RWPE2 (cell line): ENCODE data around the gene RPS6KA2.

Experiments
- ATAC-seq: fragments of 200-7000 bp; cut with Tn5 transposase; 3 replicates; pipeline ENCODE4 v1.9.1; 2021; ENCODE audit warnings: low read depth
- DNase-seq: peaks from one replicate; pipeline ENCODE4 v3.0.0-alpha.2; 2020; ENCODE audit warnings: low spot score
- H3K27ac ChIP-seq: fragments of 450-650 bp; 2 replicates; pipeline ENCODE4 v1.5.1; 2017; ENCODE audit warnings: mild to moderate bottlenecking; ENCODE audit not compliant: poor library complexity, severe bottlenecking
- H3K27me3 ChIP-seq: fragments of 250-450 bp; sonication (Bioruptor Pico); 2 replicates; pipeline ENCODE4 v1.5.1; 2021; ENCODE audit warnings: mild to moderate bottlenecking, moderate library complexity; ENCODE audit not compliant: insufficient read depth, poor library complexity, severe bottlenecking
- H3K36me3 ChIP-seq: fragments of 250-450 bp; sonication (Bioruptor Pico); 2 replicates; pipeline ENCODE4 v1.5.1; 2020; ENCODE audit warnings: low read depth, mild to moderate bottlenecking, moderate library complexity
- H3K4me1 ChIP-seq: fragments of 250-450 bp; sonication (Bioruptor Pico); 2 replicates; pipeline ENCODE4 v1.5.1; 2021; ENCODE audit warnings: mild to moderate bottlenecking, moderate library complexity; ENCODE audit not compliant: insufficient read depth, poor library complexity, severe bottlenecking
- H3K4me3 ChIP-seq: fragments of 250-450 bp; sonication (Bioruptor Pico); 2 replicates; pipeline ENCODE4 v1.5.1; 2021; ENCODE audit warnings: mild to moderate bottlenecking, moderate library complexity; ENCODE audit not compliant: severe bottlenecking
- H3K9me3 ChIP-seq: fragments of 250-450 bp; sonication (Bioruptor Pico); 2 replicates; pipeline ENCODE4 v1.5.1; 2021; ENCODE audit warnings: mild to moderate bottlenecking, moderate library complexity; ENCODE audit not compliant: severe bottlenecking
- TF ChIP-seq, protein P1 (sequence below): fragments of 450-650 bp; IDR thresholded peaks from one replicate; pipeline ENCODE4 v1.5.1; 2017; ENCODE audit warnings: mild to moderate bottlenecking, moderate library complexity; ENCODE audit not compliant: poor library complexity, severe bottlenecking

The RPS6KA2 gene

DNA sequence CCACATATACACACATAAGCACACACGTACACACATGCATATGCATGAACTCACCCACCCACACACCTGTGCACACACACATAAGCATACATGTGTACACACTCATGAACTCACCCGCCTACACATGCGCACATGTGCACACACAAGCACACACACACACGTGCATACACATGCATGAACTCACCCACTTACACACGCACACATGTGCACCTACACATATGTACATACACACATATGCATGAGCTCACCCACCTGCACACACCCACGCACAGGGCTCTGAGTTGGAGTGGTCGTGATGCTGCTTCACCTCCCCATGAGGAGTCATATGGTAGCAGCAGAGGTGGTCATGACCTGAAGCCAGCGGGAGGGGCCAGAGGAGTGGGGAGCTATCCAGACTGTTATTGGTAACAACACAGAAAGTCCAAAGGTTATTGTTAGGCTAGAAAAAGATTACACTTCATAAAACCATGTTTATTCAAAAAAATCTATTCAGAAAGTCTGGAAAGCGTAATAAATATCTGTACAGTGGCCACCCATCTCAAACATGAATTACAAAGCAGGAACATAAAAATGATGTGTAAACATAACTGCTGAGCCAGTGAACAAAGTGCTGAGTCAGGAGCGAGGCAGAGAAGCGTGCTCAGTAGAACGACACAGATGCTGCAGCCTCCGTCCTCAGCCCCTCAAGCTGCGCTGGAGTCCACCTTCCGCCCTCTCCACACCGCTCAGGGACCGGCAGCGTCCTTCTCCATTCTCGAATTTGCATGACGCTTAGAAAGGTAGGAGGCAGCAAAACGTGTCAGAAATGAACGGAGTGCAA is 217.9 kb downstream of the RPS6KA2 start:
- Histone ChIP-seq H3K4me1 (no peaks in the 10 kb centered on the region), H3K4me3 (no peak overlapping the region), H3K27ac (no peak overlapping the region), H3K36me3 (peaks cover under 1% of the 10 kb centered on the region; the same call in 1 of the 2 replicates), H3K27me3 (no peaks in the 10 kb centered on the region), H3K9me3 (no peaks in the 10 kb centered on the region)
- DNase-seq (no peak), ATAC-seq (no peak)
- TF ChIP-seq, protein P1, sequence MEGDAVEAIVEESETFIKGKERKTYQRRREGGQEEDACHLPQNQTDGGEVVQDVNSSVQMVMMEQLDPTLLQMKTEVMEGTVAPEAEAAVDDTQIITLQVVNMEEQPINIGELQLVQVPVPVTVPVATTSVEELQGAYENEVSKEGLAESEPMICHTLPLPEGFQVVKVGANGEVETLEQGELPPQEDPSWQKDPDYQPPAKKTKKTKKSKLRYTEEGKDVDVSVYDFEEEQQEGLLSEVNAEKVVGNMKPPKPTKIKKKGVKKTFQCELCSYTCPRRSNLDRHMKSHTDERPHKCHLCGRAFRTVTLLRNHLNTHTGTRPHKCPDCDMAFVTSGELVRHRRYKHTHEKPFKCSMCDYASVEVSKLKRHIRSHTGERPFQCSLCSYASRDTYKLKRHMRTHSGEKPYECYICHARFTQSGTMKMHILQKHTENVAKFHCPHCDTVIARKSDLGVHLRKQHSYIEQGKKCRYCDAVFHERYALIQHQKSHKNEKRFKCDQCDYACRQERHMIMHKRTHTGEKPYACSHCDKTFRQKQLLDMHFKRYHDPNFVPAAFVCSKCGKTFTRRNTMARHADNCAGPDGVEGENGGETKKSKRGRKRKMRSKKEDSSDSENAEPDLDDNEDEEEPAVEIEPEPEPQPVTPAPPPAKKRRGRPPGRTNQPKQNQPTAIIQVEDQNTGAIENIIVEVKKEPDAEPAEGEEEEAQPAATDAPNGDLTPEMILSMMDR = no peak

DNA sequence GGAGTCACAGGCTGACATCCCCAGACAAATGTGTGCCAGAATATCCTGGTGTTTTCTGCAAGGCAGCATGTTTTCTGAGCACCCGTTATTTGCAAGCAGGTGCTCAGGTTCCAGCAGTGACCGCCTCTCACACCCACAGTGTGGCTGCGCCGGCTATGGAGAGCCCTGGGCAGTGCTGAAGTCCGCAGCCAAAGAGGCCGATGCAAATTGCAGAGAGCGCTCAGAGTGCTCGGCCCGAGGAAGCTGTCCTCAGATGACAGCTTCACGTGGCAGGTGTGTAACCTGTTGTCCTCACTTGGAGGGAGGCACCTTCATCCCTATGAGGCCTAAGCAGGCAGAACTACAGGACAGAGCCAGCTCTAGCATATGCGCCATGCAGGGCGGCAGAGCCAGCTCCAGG is 220.9 kb downstream of the RPS6KA2 start:
- ATAC-seq = no peak
- no peaks in the 10 kb centered on the region for H3K9me3 ChIP-seq
- no peaks in the 10 kb centered on the region for H3K36me3 ChIP-seq
- no peak for DNase-seq
- H3K27ac ChIP-seq = no peak overlapping the region
- no peak overlapping the region for H3K4me3 ChIP-seq
- TF ChIP-seq, protein P1 = no peak
- H3K27me3 ChIP-seq = no peaks in the 10 kb centered on the region
- H3K4me1 ChIP-seq = no peaks in the 10 kb centered on the region

DNA sequence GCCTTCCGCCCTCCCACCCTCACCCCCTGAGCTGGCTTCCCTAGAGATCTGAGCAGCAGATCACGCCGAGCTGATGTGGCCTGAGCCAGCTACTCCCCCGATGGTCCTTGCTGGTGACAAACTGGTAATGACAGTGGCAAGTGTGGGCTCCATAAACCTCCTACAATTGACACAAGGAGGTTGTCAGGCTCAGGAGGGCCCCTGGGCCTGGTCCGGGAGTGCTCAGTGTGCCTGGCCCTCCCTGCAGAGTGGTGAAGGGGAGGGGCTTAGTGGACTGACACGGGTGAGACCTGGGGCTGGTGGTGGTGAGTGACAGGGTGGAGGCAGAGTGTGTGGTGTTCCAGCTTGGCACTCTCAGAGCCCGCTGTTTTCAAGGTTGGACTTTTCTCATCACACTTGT is 221.7 kb downstream of the RPS6KA2 start:
- no peaks in the 10 kb centered on the region for H3K27me3 ChIP-seq
- no peaks in the 10 kb centered on the region for H3K9me3 ChIP-seq
- H3K4me1 ChIP-seq = no peaks in the 10 kb centered on the region
- H3K4me3 ChIP-seq = no peak overlapping the region
- TF ChIP-seq, protein P1 = no peak
- H3K27ac ChIP-seq = no peak overlapping the region
- no peaks in the 10 kb centered on the region for H3K36me3 ChIP-seq
- no peak for ATAC-seq
- DNase-seq = no peak

DNA sequence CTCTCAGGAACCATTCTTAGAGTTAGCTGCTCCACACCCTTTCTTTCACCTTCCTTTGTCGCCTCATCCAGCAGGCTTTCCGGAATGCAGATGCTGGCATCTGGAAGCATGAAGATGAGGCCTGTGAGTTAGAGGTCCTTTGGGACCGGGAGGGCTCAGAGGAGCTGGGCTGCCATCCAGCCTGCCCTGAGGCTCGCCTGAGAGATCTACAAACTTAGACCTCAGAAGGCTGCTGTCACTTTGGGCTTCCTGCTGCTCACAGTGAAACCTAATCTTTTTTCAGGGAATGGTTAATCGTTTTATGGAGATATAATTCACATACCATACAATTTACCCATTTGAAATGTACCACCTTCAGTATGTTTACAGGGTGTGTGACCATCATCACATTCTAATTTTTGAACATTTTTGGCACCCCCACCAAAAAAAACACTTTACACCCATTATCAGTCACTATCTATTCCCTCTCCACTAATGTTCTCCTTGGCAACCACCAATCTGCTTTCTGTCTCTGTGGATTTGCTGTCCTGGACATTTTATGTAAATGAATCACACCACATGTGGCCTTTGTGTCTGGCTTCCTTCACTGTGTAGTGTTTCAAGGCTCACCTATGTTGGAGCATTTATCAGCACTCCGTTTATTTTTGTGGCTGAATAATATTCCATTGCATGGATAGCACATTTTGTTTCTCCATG is 224.3 kb downstream of the RPS6KA2 start:
- DNase-seq = no peak
- no peaks in the 10 kb centered on the region for H3K9me3 ChIP-seq
- no peak overlapping the region for H3K27ac ChIP-seq
- no peak for ATAC-seq
- TF ChIP-seq, protein P1 = no peak
- H3K4me3 ChIP-seq = no peak overlapping the region
- H3K27me3 ChIP-seq = no peaks in the 10 kb centered on the region
- no peaks in the 10 kb centered on the region for H3K36me3 ChIP-seq
- no peaks in the 10 kb centered on the region for H3K4me1 ChIP-seq
